ENCODE measurements around the gene B3GNT5.

DNA sequence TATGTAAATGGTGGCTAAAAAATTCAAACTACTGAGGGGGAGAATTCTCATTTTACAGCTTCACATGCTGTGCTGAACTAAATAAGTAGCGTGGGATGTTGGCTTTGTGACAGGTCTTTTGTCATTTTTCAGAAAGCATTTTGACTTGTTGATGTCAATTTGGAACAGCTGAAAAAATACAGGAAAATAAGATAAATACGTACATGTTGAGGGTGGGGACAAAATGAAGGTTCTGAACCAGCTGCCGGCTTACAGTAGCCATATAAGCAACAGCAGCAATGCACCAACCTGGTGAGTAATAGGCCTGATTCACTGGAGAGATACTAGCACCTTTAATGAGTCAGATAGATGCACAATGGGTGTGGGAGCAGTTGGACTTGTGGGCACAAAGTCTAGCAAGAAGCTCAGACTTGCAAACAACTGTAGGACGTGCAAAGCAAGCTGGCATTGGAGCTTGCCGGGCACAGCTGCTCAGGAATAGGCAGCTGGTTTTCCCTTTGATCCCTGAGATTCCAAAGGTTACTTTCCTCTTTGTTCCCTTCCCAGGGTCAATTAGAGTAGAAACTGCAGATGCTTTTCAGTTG lies 12.9 kb downstream of the B3GNT5 start:
- TF ChIP-seq, protein P1, sequence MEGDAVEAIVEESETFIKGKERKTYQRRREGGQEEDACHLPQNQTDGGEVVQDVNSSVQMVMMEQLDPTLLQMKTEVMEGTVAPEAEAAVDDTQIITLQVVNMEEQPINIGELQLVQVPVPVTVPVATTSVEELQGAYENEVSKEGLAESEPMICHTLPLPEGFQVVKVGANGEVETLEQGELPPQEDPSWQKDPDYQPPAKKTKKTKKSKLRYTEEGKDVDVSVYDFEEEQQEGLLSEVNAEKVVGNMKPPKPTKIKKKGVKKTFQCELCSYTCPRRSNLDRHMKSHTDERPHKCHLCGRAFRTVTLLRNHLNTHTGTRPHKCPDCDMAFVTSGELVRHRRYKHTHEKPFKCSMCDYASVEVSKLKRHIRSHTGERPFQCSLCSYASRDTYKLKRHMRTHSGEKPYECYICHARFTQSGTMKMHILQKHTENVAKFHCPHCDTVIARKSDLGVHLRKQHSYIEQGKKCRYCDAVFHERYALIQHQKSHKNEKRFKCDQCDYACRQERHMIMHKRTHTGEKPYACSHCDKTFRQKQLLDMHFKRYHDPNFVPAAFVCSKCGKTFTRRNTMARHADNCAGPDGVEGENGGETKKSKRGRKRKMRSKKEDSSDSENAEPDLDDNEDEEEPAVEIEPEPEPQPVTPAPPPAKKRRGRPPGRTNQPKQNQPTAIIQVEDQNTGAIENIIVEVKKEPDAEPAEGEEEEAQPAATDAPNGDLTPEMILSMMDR (IDR thresholded peaks at IDR 0.05), result no peak
- TF ChIP-seq ZFX (IDR thresholded peaks at IDR 0.05; ENCODE audit: borderline replicate concordance), result no peak

Data from 22Rv1 (cell line).